Measurements from ENCODE around the gene TTC3. TPM values are rescaled to one million over a fixed set of nuclear protein-coding genes. Genes with fewer than 3 reads are reported as not detected.

Gene TTC3
- total RNA-seq, 2 experiments from 2014 or later, result 70.2 to 74.0 TPM

DNA sequence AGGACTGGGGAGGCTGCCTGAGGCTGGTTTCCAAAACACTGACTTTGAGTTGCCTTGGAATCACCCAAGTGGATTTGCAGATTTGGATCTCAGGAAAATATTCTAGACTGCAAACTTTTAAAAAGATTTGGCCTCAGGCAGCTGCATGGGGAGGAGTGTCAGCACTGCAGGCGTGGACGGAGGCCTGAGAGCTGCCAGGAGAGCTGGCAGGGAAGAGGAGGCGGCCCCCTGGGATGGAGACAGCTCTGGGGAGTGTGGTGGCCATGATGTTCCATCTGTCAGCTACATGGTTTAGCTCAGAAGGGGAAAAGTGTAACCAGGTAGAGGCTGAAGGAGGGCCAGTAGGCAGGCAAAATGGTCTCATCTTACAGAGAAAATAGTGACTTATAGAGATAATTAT, 122.0 kb downstream of the TTC3 start:
- TF ChIP-seq, protein P1, sequence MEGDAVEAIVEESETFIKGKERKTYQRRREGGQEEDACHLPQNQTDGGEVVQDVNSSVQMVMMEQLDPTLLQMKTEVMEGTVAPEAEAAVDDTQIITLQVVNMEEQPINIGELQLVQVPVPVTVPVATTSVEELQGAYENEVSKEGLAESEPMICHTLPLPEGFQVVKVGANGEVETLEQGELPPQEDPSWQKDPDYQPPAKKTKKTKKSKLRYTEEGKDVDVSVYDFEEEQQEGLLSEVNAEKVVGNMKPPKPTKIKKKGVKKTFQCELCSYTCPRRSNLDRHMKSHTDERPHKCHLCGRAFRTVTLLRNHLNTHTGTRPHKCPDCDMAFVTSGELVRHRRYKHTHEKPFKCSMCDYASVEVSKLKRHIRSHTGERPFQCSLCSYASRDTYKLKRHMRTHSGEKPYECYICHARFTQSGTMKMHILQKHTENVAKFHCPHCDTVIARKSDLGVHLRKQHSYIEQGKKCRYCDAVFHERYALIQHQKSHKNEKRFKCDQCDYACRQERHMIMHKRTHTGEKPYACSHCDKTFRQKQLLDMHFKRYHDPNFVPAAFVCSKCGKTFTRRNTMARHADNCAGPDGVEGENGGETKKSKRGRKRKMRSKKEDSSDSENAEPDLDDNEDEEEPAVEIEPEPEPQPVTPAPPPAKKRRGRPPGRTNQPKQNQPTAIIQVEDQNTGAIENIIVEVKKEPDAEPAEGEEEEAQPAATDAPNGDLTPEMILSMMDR (IDR thresholded peaks at IDR 0.05), result no peak
- ATAC-seq, result no peak
- POLR2A ChIA-PET, result interaction anchor here (1.3 kb wide), 1 partner anchor 10 kb away, joined by 3 read pairs; no protein-coding TSS in a partner anchor
- DNase-seq, result no peak
- H3K27me3 Mint-ChIP-seq, result no peaks in the 10 kb centered on the region
- no peaks in the 10 kb centered on the region for H3K9me3 Mint-ChIP-seq
- intact Hi-C loops (cut with micrococcal nuclease), result no loop called here
- CTCF ChIA-PET, result interaction anchor here (0.6 kb wide), 1 partner anchor 11 kb away, joined by 3 read pairs; no protein-coding TSS in a partner anchor
- H3K27ac Mint-ChIP-seq, result no peak overlapping the region
- no peak overlapping the region for H3K4me3 Mint-ChIP-seq
- no peaks in the 10 kb centered on the region for H3K4me1 Mint-ChIP-seq (ENCODE audit: low read depth)
- H3K36me3 Mint-ChIP-seq (ENCODE audit: low read depth), result peaks cover 35% of the 10 kb centered on the region

DNA sequence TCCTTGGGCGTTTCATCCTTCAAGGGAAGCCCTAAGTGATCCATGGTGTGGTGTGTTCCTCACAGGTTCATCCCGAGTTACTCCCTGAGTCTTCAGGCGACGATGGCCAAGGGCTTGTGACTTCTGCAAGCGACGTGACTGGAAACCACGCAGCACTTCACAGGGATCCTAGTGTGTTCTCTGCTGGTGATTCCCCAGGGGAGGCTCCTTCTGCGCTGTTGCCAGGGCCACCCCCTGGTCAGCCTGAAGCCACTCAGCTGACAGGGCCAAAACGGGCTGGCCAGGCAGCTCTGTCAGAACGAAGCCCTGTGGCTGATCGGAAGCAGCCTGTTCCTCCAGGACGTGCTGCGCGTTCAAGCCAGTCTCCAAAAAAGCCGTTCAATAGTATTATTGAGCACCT, 122.6 kb downstream of the TTC3 start:
- TF ChIP-seq, protein P1 (IDR thresholded peaks at IDR 0.05), result no peak
- peaks cover 36% of the 10 kb centered on the region for H3K36me3 Mint-ChIP-seq (ENCODE audit: low read depth)
- H3K4me1 Mint-ChIP-seq (ENCODE audit: low read depth), result no peaks in the 10 kb centered on the region
- no peak for DNase-seq
- ChIA-PET CTCF (no interaction called here), POLR2A (interaction anchor here (1.3 kb wide), 1 partner anchor 9 kb away, joined by 3 read pairs; no protein-coding TSS in a partner anchor)
- no peaks in the 10 kb centered on the region for H3K9me3 Mint-ChIP-seq
- no peak overlapping the region for H3K4me3 Mint-ChIP-seq
- intact Hi-C loops (cut with micrococcal nuclease), result no loop called here
- no peaks in the 10 kb centered on the region for H3K27me3 Mint-ChIP-seq
- H3K27ac Mint-ChIP-seq, result no peak overlapping the region
- no peak for ATAC-seq

DNA sequence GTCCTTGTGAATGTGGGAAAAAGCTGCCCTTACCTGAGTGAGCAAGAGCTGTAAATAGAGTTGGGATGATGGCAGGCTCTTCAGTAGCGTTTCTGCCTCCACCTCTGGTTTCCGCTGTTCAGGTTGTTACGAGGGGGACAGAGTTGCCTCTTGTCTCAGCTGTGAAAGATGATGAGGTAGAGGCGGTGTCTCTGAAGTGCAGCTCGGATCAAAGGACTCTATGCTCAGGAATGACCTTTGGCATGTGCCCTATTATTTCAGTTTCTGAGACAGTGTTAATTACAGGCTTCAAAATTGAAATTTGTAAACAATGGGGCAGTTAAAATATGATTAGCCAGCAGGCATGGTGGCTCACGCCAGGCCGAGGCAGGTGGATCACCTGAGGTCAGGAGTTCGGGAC, 123.8 kb downstream of the TTC3 start:
- H3K36me3 Mint-ChIP-seq (ENCODE audit: low read depth), result peaks cover 35% of the 10 kb centered on the region
- no peak overlapping the region for H3K4me3 Mint-ChIP-seq
- ChIA-PET CTCF (no interaction called here), POLR2A (no interaction called here)
- ATAC-seq (no peak), DNase-seq (no peak)
- H3K27ac Mint-ChIP-seq, result no peak overlapping the region
- H3K27me3 Mint-ChIP-seq, result no peaks in the 10 kb centered on the region
- intact Hi-C loops (cut with micrococcal nuclease), result no loop called here
- TF ChIP-seq, protein P1 (IDR thresholded peaks at IDR 0.05), result no peak
- no peaks in the 10 kb centered on the region for H3K9me3 Mint-ChIP-seq
- H3K4me1 Mint-ChIP-seq (ENCODE audit: low read depth), result no peaks in the 10 kb centered on the region

DNA sequence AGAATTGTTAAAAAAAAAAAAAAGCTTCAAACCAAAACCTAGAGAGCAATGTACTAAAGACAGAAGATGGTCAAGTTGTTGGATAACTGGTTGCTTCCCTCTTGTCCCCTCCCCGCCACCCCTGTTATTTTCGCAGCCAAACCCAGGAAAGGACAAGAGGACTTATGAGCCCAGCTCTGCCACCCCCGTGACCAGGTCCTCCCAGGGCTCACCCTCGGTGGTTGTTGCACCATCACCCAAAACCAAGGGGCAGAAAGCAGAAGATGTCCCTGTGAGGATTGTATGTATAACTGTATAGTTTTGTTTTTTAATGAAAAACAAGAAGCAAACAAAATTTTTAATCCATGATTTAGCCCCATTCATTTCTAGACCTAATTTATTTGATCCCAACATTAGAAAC, 124.7 kb downstream of the TTC3 start:
- no peak for ATAC-seq
- H3K4me3 Mint-ChIP-seq, result no peak overlapping the region
- H3K27me3 Mint-ChIP-seq, result no peaks in the 10 kb centered on the region
- intact Hi-C loops (cut with micrococcal nuclease), result no loop called here
- no peaks in the 10 kb centered on the region for H3K4me1 Mint-ChIP-seq (ENCODE audit: low read depth)
- H3K27ac Mint-ChIP-seq, result no peak overlapping the region
- TF ChIP-seq, protein P1 (IDR thresholded peaks at IDR 0.05), result no peak
- no peak for DNase-seq
- peaks cover 39% of the 10 kb centered on the region for H3K36me3 Mint-ChIP-seq (ENCODE audit: low read depth)
- ChIA-PET POLR2A (no interaction called here), CTCF (interaction anchor here (0.6 kb wide), 1 partner anchor 723 kb away, joined by 3 read pairs; no protein-coding TSS in a partner anchor)
- no peaks in the 10 kb centered on the region for H3K9me3 Mint-ChIP-seq

DNA sequence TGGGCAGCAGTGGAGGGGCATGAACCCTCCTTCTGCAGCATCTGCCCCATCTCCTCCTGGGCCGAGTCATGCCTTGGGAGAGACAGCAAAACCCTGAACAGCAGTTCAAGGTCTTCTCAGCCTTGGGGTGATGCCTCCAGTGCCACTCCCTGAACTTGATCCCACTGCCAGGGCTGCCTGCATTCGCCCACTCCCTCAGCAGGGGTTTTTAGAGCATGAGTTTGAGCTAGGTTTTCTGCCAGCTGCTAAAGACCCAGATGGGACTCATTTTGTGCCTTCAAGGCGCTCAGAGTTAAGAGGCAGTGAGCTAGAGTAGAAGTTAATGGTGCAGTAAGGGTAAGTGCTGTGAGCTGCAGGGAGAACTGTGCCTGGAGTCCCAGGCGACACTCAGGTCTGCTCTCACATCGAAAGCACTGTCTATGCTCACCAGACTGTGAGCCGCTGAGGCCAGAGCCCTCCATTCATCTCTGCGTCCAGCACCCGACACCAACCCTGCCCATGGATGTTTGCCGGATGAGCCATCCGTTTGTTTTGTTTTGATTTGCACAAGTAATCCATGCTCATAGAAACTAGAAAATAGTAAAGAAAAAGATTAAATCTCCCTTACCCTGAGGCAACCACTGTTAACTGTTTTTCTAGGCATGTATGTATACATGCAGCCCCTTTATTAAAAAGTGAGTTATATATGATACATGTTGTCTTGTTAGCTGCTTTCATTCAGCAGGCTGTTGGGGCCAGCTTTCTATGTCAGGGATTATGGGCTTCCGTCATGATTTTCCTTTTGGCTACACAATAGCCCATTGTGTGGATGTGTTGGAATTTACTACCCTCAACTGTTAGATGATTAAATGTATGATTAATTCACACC, 126.2 kb downstream of the TTC3 start:
- H3K4me3 Mint-ChIP-seq, result no peak overlapping the region
- H3K36me3 Mint-ChIP-seq (ENCODE audit: low read depth), result peaks cover 40% of the 10 kb centered on the region
- POLR2A ChIA-PET, result no interaction called here
- no peaks in the 10 kb centered on the region for H3K27me3 Mint-ChIP-seq
- intact Hi-C loops (cut with micrococcal nuclease), result no loop called here
- TF ChIP-seq, protein P1 (IDR thresholded peaks at IDR 0.05), result no peak
- DNase-seq (no peak), ATAC-seq (no peak)
- no peaks in the 10 kb centered on the region for H3K9me3 Mint-ChIP-seq
- CTCF ChIA-PET, result no interaction called here
- no peak overlapping the region for H3K27ac Mint-ChIP-seq
- no peaks in the 10 kb centered on the region for H3K4me1 Mint-ChIP-seq (ENCODE audit: low read depth)
